HepG2 (cell line): ENCODE measurements around the gene EXOSC6. TPM values are rescaled to one million over a fixed set of nuclear protein-coding genes. Genes with fewer than 3 reads are reported as not detected.

Experiments
- FOXP1 ChIP-seq, 2 experiments: fragments of 450-650 bp in 1 of 2; IDR thresholded peaks; 2 replicates each; pipeline ENCODE4 v1.6.1; 2017 to 2018; ENCODE audit warnings: antibody characterized with exemption in 1 of 2
- JUNB ChIP-seq: sonication (generic); formaldehyde crosslinking; IDR thresholded peaks from 2 replicates; pipeline ENCODE4 v1.8.0; 2022; ENCODE audit warnings: missing genetic modification reagents, mild to moderate bottlenecking, borderline replicate concordance
- KLF16 ChIP-seq, 2 experiments: sonication (generic) in 1 of 2; formaldehyde crosslinking in 1 of 2; IDR thresholded peaks; 2 replicates each; pipeline versions ENCODE4 v1.6.1 to v1.8.0; 2016 to 2023; ENCODE audit warnings: missing genetic modification reagents in 2 of 2, missing compliant biosample characterization in 1 of 2
- MAF1 ChIP-seq: sonication (generic); formaldehyde crosslinking; IDR thresholded peaks from 2 replicates; pipeline ENCODE4 v1.5.0; 2020; ENCODE audit warnings: missing genetic modification reagents, borderline replicate concordance
- NFRKB ChIP-seq: fragments of 450-650 bp; IDR thresholded peaks from 2 replicates; pipeline ENCODE4 v1.6.1; 2017
- PAX8 ChIP-seq: sonication (generic); formaldehyde crosslinking; IDR thresholded peaks from 2 replicates; pipeline ENCODE4 v1.8.0; 2022; ENCODE audit warnings: mild to moderate bottlenecking, missing genetic modification reagents, borderline replicate concordance
- PHF20 ChIP-seq: sonication (generic); formaldehyde crosslinking; IDR thresholded peaks from 2 replicates; pipeline ENCODE4 v1.5.0; 2020; ENCODE audit warnings: mild to moderate bottlenecking, missing genetic modification reagents
- PPARG ChIP-seq: conservative IDR thresholded peaks from 2 replicates; pipeline ENCODE4 v1.6.1; 2016; ENCODE audit warnings: missing biosample characterization, missing genetic modification reagents
- TEF ChIP-seq: sonication (generic); formaldehyde crosslinking; IDR thresholded peaks from 2 replicates; pipeline ENCODE4 v1.5.0; 2020; ENCODE audit warnings: missing genetic modification reagents
- TFDP2 ChIP-seq: sonication (generic); formaldehyde crosslinking; IDR thresholded peaks from 2 replicates; pipeline ENCODE4 v1.4.0; 2020; ENCODE audit warnings: missing genetic modification reagents
- ZFP36L1 ChIP-seq: sonication (generic); formaldehyde crosslinking; IDR thresholded peaks from 2 replicates; pipeline ENCODE4 v1.8.0; 2022; ENCODE audit warnings: mild to moderate bottlenecking, missing genetic modification reagents, moderate library complexity
- ZKSCAN5 ChIP-seq: sonication (generic); formaldehyde crosslinking; IDR thresholded peaks from 2 replicates; pipeline ENCODE4 v1.5.1; 2020; ENCODE audit warnings: mild to moderate bottlenecking, missing genetic modification reagents
- ZNF292 ChIP-seq: sonication (generic); formaldehyde crosslinking; IDR thresholded peaks from 2 replicates; pipeline ENCODE4 v1.8.1; 2022; ENCODE audit warnings: mild to moderate bottlenecking, low read depth, missing genetic modification reagents, borderline replicate concordance
- ZNF343 ChIP-seq: sonication (generic); formaldehyde crosslinking; IDR thresholded peaks from 2 replicates; pipeline ENCODE4 v1.4.0; 2020; ENCODE audit warnings: mild to moderate bottlenecking, missing genetic modification reagents
- ZNF546 ChIP-seq: sonication (generic); formaldehyde crosslinking; conservative IDR thresholded peaks from 2 replicates; pipeline ENCODE4 v1.8.1; 2023; ENCODE audit warnings: mild to moderate bottlenecking, missing genetic modification reagents
- ZNF547 ChIP-seq: sonication (generic); formaldehyde crosslinking; IDR thresholded peaks from 2 replicates; pipeline ENCODE4 v1.5.1; 2020; ENCODE audit warnings: mild to moderate bottlenecking, missing genetic modification reagents
- ZNF557 ChIP-seq: sonication (generic); formaldehyde crosslinking; IDR thresholded peaks from 2 replicates; pipeline ENCODE4 v1.4.0; 2020; ENCODE audit warnings: missing genetic modification reagents
- ZNF563 ChIP-seq: sonication (generic); formaldehyde crosslinking; IDR thresholded peaks from 2 replicates; pipeline ENCODE4 v1.8.0; 2022; ENCODE audit warnings: mild to moderate bottlenecking, moderate library complexity, missing genetic modification reagents
- ZNF644 ChIP-seq: IDR thresholded peaks from 2 replicates; pipeline ENCODE4 v1.6.1; 2016; ENCODE audit warnings: low read depth
- ZNF672 ChIP-seq: sonication (generic); formaldehyde crosslinking; IDR thresholded peaks from 2 replicates; pipeline ENCODE4 v1.8.1; 2022; ENCODE audit warnings: missing genetic modification reagents
- ZNF776 ChIP-seq: sonication (generic); formaldehyde crosslinking; IDR thresholded peaks from 2 replicates; pipeline ENCODE4 v1.4.0; 2020; ENCODE audit warnings: mild to moderate bottlenecking, missing genetic modification reagents
- ZNF780A ChIP-seq: sonication (generic); formaldehyde crosslinking; IDR thresholded peaks from 2 replicates; pipeline ENCODE4 v1.8.0; 2022; ENCODE audit warnings: mild to moderate bottlenecking, missing genetic modification reagents, moderate library complexity
- ZNF790 ChIP-seq: sonication (generic); formaldehyde crosslinking; IDR thresholded peaks from 2 replicates; pipeline ENCODE4 v1.8.0; 2022; ENCODE audit warnings: missing genetic modification reagents, mild to moderate bottlenecking, borderline replicate concordance
- ZNF879 ChIP-seq: sonication (generic); formaldehyde crosslinking; IDR thresholded peaks from 2 replicates; pipeline ENCODE4 v1.8.1; 2023; ENCODE audit warnings: missing genetic modification reagents
- polyA plus RNA-seq, 8 experiments: library from polyadenylated mRNA; depleted of rRNA in 3 of 8; stranded (reverse) in 7 of 8; unstranded in 1 of 8; fragments of >200 nt; fragmentation: Illumina TruSeq in 4 of 8; extraction: Trizol in 4 of 8; gene quantifications; 2 replicates each; pipeline versions ENCODE4 v1.2.1 to v1.2.3, GENCODE V29; 2011 to 2016; ENCODE audit warnings: low read depth in 4 of 8, missing spikeins in 1 of 8, mixed read lengths in 1 of 8; ENCODE audit not compliant: insufficient read depth in 1 of 8
- total RNA-seq, 5 experiments: library from RNA; depleted of rRNA; stranded (reverse); fragments of >200 nt; fragmentation: Illumina TruSeq; extraction: Trizol; gene quantifications; 2 replicates each; pipeline ENCODE4 v1.2.3, GENCODE V29; 2016; ENCODE audit warnings: low read depth in 1 of 5
- TF ChIP-seq, protein P1 (sequence below): sonication (generic); formaldehyde crosslinking; IDR thresholded peaks from 2 replicates; pipeline ENCODE4 v1.4.0; 2020; ENCODE audit warnings: missing genetic modification reagents

The EXOSC6 gene
- total and polyA plus RNA-seq, 2 of the 13 experiments (the other 11 are each of a cell fraction or from before 2014, with no cell fraction given): 13.1 to 39.9 TPM

GRCh38 chr16:70289229-70290094 is 37.7 kb upstream of the EXOSC6 start, which contains the start of gene AARS1 (continued):
- TF ChIP-seq ZNF563 (CRISPR knock-in tag) (peak; percentile 89), ZNF547 (CRISPR knock-in tag) (peak; percentile 93), ZNF644 (CRISPR knock-in tag) (no peak), ZNF292 (CRISPR knock-in tag) (peak; percentile 71), ZNF879 (CRISPR knock-in tag) (peak; percentile 79; the same call in 1 of the 2 replicates), ZKSCAN5 (CRISPR knock-in tag) (no peak), PAX8 (peak; percentile 66; the same call in 1 of the 2 replicates), FOXP1 (IDR thresholded peaks at IDR 0.05) (no peak), FOXP1 (CRISPR knock-in tag; IDR thresholded peaks at IDR 0.05) (peak; percentile 42; the same call in 1 of the 2 replicates), ZNF557 (CRISPR knock-in tag) (0 out of 2 replicates have a peak, but pooled peaks have one; percentile 84), ZNF790 (peak; percentile 34; the same call in 1 of the 2 replicates), ZNF780A (CRISPR knock-in tag) (no peak; the same call in 1 of the 2 replicates), ZNF343 (CRISPR knock-in tag) (peak; percentile 85), ZFP36L1 (0 out of 2 replicates have a peak, but pooled peaks have one; percentile 91), JUNB (CRISPR knock-in tag) (no peak), MAF1 (CRISPR knock-in tag) (0 out of 2 replicates have a peak, but pooled peaks have one; percentile 73), TFDP2 (peak; percentile 96), PPARG (peak; percentile 5; the same call in 1 of the 2 replicates), ZNF672 (CRISPR knock-in tag) (0 out of 2 replicates have a peak, but pooled peaks have one; percentile 72), NFRKB (no peak), KLF16 (CRISPR knock-in tag; IDR thresholded peaks at IDR 0.05) (peak in 1 of 2 experiments; percentile 95; a peak in 2 of 4 replicates), ZNF776 (peak; percentile 77), TEF (CRISPR knock-in tag) (peak; percentile 88; the same call in 1 of the 2 replicates), PHF20 (peak; percentile 80), ZNF546 (CRISPR knock-in tag) (peak; percentile 71; the same call in 1 of the 2 replicates)
- TF ChIP-seq, protein P1, sequence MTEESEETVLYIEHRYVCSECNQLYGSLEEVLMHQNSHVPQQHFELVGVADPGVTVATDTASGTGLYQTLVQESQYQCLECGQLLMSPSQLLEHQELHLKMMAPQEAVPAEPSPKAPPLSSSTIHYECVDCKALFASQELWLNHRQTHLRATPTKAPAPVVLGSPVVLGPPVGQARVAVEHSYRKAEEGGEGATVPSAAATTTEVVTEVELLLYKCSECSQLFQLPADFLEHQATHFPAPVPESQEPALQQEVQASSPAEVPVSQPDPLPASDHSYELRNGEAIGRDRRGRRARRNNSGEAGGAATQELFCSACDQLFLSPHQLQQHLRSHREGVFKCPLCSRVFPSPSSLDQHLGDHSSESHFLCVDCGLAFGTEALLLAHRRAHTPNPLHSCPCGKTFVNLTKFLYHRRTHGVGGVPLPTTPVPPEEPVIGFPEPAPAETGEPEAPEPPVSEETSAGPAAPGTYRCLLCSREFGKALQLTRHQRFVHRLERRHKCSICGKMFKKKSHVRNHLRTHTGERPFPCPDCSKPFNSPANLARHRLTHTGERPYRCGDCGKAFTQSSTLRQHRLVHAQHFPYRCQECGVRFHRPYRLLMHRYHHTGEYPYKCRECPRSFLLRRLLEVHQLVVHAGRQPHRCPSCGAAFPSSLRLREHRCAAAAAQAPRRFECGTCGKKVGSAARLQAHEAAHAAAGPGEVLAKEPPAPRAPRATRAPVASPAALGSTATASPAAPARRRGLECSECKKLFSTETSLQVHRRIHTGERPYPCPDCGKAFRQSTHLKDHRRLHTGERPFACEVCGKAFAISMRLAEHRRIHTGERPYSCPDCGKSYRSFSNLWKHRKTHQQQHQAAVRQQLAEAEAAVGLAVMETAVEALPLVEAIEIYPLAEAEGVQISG (CRISPR knock-in tag): peak; percentile 84
